H54 (cell line): Measurements from ENCODE around the gene CLIC4.
"Not testable (repeated sequence)": the region's sequence is repeated elsewhere in the genome, so short reads cannot be mapped to it uniquely, and the experiment has no call there.

Source experiments
- DNase-seq: peaks from one replicate; pipeline ENCODE4 v3.0.0; 2011; ENCODE audit warnings: low spot score, mixed read lengths; ENCODE audit not compliant: insufficient read length
- FAIRE-seq: peaks from 3 replicates; lab custom pipeline; 2011; peaks lifted over from hg19 to GRCh38; lab: Jason Lieb, UNC
- POLR2A ChIP-seq: IDR thresholded peaks from 2 replicates; pipeline ENCODE4 v1.6.1; 2011; ENCODE audit warnings: low read depth, mild to moderate bottlenecking, low read length

Gene CLIC4

DNA sequence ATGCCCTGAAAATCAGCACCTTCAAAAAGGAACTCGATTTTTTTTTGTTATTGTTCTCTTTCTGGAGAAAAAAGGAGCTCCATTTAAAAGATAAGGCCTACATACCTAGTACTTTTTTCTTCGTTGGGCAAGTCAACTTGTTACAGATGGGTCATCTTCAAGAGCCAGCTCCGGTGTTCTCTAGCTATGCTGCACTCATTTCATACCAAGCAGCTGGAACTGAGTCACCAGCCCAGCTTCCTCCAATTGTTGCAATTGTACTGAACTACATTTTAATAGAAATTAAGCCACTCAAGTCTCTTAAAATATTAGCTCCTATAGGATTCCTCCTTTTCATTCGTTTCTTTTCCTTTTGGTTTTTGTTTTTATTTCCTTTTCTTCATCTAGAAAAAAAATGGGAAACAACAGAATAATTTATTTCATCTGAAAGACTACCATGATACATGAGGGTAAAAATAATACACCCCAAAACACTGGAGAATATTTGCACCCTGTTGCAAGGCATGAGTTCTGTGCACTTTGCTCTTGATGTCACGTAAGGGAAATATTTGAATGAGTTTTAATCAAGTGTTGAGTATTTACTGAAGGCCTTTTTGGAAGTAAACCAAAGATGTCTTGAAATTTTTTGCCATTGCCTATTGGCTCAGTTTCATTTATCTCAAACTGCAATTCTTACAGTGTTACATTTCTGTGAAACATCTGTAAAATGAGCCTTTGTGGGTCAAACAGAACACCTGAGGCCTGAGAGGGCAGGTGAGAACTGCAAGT, 60.5 kb downstream of the CLIC4 start:
- DNase-seq, result peak; percentile 29
- TF ChIP-seq POLR2A, result no peak
- FAIRE-seq, result peak; percentile 85

DNA sequence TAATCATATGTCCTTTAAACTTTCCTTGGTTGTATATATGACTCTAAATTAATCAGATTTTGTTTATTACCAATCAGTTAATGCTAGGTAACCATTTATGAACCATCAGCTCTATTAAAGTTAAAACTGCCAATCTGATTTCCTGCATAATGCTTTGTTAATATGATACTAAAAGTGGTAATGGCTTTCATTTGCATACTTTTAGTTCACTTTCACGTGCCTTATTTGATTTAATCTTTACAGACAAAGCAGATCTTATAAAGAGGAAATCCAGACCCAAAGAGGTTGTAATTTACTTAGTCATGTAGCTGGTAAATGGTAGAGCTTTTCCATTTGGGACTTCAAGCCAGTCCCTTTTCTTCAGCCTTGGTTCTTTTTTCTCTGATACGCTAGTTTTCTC, 61.3 kb downstream of the CLIC4 start:
- DNase-seq (no peak), FAIRE-seq (no peak)
- no peak for TF ChIP-seq POLR2A

DNA sequence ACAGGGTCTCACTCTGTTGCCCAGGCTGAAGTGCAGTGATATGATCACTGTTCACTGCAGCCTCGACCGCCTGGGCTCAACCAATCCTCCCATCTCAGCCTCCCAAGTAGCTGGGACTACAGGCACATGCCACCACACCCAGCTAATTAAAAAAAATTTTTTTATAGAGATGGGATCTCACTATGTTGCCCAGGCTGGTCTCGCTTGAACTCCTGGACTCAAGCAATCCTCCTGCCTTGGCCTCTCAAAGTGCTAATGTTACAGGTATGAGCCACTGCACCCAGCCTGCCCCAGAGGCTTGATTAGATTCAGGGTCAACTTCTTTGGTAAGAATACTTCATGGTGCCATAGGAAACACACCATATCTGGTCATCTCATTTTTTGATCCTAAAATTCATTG, 66.2 kb downstream of the CLIC4 start:
- not testable (repeated sequence) for DNase-seq, FAIRE-seq

DNA sequence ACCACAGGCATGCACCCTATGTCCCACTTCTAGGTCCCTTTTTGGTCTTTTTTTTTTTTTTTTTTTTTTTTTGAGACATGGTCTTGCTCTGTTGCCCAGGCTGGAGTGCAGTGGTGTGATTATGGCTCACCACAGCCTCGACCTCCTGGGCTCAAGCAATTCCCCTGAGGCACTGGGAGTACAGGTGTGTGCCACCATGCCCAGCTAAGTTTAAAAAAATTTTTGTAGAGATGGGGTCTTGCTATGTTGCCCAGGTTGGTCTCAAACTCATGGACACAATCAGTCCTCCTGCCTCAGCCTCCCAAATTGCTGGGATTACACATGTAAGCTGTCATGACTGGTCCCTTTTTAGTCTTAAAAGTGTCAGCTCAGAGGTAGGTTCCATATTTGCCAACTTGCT, 75.0 kb downstream of the CLIC4 start:
- FAIRE-seq, DNase-seq: not testable (repeated sequence)

DNA sequence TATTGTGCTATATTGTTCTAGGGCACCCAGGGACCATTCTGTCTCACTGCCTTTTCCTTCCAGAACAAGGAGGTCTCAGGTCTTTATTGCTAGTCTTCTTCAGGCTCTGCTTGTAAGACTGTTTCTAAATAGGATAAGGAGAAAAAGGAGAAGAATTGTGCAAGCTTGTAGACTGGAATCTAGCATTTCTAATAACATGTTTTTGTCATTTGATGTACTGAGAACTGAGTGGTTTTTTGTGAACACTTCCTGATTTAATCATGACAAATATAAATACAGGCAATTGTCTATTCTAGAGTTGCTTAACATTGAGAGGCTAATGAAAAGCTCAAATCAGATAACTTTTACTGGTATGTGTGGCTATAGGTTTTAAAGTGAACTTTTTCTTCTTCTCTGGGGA, 77.6 kb downstream of the CLIC4 start:
- FAIRE-seq (no peak), DNase-seq (no peak)

DNA sequence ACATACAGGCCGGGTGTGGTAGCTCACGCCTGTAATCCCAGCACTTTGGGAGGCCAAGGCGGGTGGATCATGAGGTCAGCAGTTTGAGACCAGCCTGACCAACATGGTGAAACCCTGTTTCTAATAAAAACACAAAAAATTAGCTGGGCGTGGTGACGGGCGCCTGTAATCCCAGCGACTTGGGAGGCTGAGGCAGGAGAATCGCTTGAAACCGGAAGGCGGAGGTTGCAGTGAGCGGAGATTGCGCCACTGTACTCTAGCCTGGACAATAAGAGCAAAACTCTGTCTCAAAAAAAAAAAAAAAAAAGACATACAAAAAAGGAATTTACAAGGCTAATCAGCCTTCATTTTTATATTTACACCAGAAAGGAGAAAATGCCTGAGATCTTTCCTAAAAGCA, 78.2 kb downstream of the CLIC4 start:
- DNase-seq, FAIRE-seq: not testable (repeated sequence)

More for the DNA sequence above, 77.6 kb downstream of the CLIC4 start:
- no peak for TF ChIP-seq POLR2A

DNA sequence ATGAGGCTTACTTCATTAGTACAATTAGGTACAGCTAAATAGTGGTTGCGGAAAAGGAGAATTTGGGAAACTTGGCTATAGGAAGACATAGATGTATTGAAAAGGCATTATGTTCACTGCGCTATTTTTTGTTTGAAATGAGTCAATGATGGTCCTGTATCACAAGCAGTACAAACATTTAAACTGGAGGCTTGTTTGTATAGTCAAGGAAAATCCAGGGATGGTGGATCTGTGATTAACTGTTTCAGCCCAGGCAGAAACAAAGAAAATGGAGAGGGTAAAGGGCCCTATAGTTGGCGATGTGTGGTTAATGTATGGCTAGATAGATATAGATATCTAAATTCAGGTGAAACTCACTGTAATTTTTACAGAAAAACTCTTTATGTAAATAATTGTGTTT, 79.9 kb downstream of the CLIC4 start:
- FAIRE-seq, result no peak

DNA sequence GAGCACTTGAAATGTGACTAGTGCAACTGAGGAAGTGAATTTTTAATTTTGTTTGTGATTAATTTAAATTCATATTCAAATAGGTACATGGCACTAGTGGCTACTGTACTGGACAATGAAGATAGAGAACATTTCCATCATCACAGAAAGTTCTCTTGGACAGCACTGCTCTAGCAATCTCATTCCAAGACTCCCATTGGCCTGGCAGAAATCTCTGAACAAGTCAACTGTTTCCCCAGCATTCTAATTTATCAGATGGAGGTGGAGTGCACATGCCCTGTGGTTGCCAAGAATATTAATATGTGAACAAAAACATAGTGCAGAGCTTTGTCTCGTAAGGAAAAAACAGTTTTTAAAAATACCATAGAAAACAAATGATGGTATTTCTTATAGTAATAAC, 81.3 kb downstream of the CLIC4 start:
- no peak for TF ChIP-seq POLR2A
- FAIRE-seq, result no peak
- no peak for DNase-seq

More for the DNA sequence above, 79.9 kb downstream of the CLIC4 start:
- TF ChIP-seq POLR2A, result no peak
- no peak for DNase-seq

DNA sequence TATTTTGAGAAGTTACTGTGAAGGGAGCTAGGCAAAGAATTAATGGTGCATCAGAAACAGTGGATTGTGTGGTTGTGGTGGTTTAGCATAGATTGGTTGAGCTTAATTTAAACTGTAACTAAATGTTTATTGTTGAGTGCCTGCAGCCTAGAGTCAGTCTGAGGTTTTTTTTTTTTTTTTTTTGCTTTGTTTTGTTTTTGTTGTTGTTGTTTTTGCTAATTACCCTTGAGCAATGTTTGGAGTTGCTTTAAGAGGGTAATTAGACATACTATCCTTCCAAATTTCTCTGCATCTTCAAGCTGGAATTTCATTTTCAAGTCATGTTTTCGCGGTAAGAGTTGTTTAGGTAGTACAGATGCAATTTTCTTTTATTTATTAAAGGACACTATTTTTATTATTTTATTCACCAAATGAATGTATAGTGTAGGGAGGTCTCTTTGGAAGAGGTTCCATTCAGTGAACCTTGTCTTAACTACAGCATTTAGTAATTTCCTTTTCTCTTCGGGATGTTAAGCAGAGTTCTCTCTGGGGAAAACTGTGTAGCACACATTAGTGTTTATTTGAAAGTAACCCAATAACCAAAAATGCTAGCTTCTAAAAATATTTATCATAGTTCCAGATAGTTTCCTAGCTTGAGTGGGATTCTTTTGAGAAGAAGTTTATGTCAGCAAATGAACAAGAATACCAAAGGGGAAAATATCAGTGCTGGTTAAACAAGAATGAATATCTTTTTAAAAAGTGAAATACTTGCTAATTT, 82.3 kb downstream of the CLIC4 start:
- no peak for FAIRE-seq
- DNase-seq, result no peak
- no peak for TF ChIP-seq POLR2A

DNA sequence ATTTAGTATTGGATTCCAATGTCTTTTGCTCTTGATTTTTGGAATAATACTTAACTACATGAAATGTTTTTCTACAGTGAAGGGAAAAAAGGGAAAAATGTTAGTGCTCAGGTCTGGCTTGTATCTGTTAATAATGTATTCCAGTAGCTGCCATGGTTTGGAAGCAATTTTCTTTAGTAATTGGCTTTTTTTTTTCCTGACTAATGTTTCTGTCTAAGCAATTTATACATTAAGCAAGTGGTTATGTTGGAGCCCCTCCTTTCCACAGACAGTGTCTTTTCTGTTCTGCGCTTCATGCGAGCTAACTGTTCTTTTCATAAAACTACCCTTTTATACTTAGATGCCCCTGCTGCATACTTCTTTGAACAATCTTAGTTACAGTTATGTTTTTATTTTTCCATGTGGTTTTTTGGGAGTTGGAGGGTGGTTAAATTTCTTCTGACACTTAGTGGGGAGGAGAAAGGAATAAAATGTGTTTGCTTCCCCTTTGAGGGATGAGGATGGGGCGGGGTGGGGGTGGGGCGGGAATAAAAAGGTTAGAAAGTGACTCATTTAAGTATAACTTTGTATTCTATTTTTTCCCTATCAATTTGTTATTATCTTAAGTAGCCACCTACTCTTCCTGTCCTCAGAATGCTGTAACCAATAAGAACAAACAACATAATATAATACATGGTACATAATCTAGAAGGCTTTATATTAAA, 83.1 kb downstream of the CLIC4 start:
- DNase-seq, result no peak
- no peak for FAIRE-seq

DNA sequence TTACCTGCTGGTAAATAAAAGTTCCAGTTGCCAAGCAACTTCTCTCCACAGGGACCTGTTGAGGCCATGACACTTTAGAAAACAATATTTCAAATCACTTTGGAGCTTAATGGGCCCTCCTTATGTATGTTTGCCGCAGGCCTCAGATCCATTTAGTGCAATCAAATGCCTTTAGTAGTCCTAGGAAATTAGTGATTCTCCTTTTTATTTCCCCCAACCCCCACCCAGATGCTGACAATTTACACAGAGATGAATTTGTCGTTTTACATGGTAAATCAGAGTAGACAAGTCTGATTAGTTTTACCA, 83.6 kb downstream of the CLIC4 start:
- TF ChIP-seq POLR2A, result no peak
- DNase-seq (no peak), FAIRE-seq (no peak)

More for the DNA sequence above, 83.1 kb downstream of the CLIC4 start:
- no peak for TF ChIP-seq POLR2A

DNA sequence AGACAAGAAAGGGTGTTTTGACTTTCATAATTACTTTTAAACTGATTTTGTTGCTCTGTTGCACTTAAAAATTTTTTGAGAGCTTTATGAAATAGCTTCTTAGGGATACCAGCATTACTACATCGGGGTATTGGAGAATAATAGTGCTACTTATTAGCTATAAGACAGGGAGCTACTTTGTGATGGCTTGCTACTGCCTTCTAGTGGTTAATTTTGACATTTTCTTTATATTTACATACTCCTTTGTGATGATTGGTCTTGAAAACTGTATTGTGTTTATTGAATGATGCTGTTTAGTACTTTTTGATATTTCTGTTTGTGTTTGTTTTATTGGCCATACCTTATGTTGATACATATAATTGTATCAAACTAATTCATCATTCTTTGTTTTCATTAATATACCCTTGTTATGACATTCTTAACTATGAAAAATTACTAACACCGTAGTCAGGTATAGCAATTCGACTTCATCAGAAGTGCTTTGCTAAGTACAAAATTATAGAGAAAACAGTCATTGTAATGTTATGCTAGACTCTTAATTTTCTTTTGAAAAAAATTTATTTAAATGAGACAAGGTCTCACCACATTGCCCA, 85.5 kb downstream of the CLIC4 start:
- peak; percentile 72 for FAIRE-seq
- no peak for TF ChIP-seq POLR2A

DNA sequence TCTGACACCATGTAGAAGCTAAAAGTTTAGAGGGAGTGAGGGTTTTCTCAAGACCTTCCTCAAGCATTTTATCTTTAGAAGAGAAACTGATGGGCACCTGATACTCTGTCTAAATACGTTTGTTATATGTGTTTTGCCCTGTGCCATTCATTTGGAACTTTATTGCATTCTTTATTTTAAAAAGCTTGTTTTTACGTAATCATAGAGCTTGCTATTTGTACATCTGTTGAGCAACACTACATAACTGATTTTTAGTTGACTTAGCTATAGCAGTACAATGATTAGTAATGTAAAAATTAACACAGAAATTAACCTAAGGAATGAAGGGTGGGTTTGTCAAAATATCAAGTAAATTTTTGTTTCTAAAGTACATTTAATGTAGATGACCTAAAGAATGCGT, 96.3 kb downstream of the CLIC4 start:
- FAIRE-seq, result no peak
- no peak for DNase-seq
- TF ChIP-seq POLR2A, result no peak

More for the DNA sequence above, 85.5 kb downstream of the CLIC4 start:
- DNase-seq, result no peak

DNA sequence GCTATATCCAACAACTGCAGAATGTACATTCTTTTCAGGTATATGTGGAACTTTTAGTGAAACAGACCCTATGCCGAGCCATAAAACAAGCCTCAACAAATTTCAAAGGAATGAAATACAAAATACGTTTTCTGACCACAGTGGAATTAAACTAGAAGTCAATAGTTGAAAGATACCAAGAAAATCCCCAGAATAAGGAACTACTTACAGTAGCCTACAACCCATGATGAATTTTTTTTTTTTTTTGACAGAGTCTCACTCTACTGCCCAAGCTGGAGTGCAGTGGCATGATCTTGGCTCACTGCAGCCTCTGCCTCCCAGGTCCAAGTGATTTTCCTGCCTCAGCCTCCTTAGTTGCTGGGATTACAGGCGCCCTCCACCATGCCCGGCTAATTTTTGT, 101.4 kb downstream of the CLIC4 start:
- no peak for TF ChIP-seq POLR2A
- no peak for FAIRE-seq
- no peak for DNase-seq
